ENCODE measurements around the gene PATZ1.

DNA sequence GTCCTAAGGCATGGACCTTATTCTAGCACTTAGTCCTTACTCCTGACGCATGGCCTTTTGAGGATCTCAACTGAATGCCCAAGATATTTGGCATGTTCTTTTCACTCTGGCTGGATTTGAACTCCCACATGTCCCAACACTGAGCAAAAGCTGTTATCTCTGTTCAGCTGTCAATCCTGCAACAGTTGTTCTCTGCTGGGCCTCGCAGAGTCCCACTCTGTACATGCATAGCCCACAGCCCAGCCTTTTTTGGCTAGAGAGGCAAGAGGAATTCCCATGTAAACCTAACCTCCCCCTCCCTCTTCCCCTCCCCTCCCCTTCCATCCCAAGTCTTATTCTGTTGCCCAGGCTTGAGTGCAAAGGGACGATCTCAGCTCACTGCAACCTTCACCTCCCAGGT, 31.5 kb upstream of the PATZ1 start:
- TF ChIP-seq, protein P1, sequence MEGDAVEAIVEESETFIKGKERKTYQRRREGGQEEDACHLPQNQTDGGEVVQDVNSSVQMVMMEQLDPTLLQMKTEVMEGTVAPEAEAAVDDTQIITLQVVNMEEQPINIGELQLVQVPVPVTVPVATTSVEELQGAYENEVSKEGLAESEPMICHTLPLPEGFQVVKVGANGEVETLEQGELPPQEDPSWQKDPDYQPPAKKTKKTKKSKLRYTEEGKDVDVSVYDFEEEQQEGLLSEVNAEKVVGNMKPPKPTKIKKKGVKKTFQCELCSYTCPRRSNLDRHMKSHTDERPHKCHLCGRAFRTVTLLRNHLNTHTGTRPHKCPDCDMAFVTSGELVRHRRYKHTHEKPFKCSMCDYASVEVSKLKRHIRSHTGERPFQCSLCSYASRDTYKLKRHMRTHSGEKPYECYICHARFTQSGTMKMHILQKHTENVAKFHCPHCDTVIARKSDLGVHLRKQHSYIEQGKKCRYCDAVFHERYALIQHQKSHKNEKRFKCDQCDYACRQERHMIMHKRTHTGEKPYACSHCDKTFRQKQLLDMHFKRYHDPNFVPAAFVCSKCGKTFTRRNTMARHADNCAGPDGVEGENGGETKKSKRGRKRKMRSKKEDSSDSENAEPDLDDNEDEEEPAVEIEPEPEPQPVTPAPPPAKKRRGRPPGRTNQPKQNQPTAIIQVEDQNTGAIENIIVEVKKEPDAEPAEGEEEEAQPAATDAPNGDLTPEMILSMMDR (IDR thresholded peaks at IDR 0.05): no peak
- TF ChIP-seq POLR2A (IDR thresholded peaks at IDR 0.05): no peak

Data from testis (tissue), 2 donors.